GM18507 (cell line): Measurements from ENCODE around the gene LIN52.
"Not testable (repeated sequence)": the region's sequence is repeated elsewhere in the genome, so short reads cannot be mapped to it uniquely, and the experiment has no call there.

Experiments used
- DNase-seq: peaks from one replicate; pipeline ENCODE4 v3.0.0; 2011; ENCODE audit warnings: low read depth; ENCODE audit not compliant: insufficient read length; ENCODE audit errors: extremely low spot score
- FAIRE-seq: peaks from 2 replicates; lab custom pipeline; 2011; peaks lifted over from hg19 to GRCh38; lab: Jason Lieb, UNC

The LIN52 gene

GRCh38 chr14:74089251-74090020, 4.7 kb downstream of the LIN52 start:
- no peak for DNase-seq
- FAIRE-seq: no peak

DNA sequence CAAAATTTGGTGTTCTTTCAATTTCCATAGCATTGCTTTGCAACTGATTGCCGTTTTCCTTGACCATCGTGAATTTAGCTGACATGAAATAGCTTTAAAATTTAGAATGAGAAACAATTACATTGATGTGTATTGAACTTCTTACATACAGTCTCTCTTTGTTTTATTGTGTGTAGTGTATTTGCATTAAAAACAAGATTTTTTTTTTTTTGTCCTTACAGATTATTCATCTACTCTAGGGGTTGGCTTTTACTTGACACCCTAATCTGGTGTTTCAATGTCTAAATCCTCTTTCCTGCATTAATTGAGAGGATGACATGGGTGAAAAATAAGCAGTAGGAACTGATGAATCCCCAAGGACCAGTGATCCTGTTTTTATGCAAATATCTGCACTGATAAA, 20.6 kb downstream of the LIN52 start:
- FAIRE-seq: no peak
- no peak for DNase-seq

- no peak for DNase-seq
- no peak for FAIRE-seq
Observed at GRCh38 chr14:74109369-74109768, 24.6 kb downstream of the LIN52 start.

DNA sequence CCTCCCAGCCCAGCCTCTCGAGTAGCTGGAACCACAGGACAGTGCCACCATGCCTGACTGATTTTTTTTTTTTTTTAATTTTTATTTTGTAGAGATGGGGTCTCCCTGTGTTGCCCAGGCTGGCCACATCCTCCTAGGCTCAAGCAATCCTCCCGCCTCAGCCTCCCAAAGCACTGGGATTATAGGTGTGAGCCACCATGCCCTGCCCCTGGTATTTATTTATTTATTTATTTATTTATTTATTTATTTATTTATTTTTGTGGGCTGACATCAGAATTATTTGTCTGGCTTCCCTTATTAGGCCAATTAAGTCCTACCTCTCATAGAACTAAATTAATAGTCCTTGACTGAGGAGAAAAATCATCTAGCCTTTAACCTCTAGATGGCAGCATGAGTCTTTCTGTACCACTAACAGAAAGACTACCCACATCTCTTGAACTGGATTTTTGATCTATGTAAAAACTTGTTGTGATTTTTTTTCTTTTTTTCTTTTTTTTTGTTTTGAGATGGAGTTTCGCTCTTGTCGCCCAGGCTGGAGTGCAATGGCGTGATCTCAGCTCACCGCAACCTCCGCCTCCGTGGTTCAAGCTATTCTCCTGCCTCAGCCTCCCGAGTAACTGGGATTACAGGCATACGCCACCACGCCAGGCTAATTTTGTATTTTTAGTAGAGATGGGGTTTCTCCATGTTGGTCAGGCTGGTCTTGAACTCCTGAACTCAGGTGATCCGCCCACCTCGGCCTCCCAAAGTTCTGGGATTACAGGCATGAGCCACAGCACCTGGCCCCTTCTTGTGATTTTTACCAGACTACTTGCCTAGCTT, 26.9 kb downstream of the LIN52 start:
- FAIRE-seq: peak; percentile 65

DNA sequence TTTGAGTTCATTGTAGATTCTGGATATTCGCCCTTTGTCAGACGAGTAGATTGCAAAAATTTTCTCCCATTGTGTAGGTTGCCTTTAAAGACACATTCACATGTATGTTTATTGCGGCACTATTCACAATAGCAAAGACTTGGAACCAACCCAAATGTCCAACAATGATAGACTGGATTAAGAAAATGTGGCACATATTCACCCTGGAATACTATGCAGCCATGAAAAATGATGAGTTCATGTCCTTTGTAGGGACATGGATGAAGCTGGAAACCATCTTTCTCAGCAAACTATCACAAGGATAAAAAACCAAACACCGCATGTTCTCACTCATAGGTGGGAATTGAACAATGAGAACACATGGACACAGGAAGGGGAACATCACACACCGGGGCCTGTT, 40.7 kb downstream of the LIN52 start:
- DNase-seq, FAIRE-seq: not testable (repeated sequence)

More for the DNA sequence above, 26.9 kb downstream of the LIN52 start:
- DNase-seq: peak; percentile 32

GRCh38 chr14:74126315-74127013, 41.7 kb downstream of the LIN52 start:
- FAIRE-seq: no peak
- DNase-seq: no peak

GRCh38 chr14:74127634-74128033, 42.9 kb downstream of the LIN52 start:
- FAIRE-seq: no peak
- DNase-seq: no peak

GRCh38 chr14:74133833-74134481, 49.2 kb downstream of the LIN52 start:
- FAIRE-seq: peak; percentile 88
- no peak for DNase-seq

DNA sequence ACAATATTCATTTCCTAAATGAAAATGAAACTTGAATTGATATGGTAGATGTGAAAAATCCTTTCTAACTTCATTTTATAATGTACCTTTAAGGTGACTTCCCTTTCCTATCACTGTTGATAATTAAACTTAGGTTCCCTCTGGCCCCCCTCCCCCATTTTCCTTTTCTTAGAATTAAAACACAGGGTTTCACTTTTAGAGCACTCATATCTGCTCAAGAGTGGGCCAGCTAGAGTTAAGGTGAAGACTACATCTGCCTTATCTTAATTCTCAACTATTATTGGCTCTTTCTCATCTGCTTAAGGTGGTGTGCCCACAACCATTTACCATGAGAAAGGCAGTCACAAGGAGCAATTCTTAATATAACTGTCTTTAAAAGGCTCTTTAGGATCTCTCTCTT, 49.7 kb downstream of the LIN52 start:
- DNase-seq: no peak
- no peak for FAIRE-seq

DNA sequence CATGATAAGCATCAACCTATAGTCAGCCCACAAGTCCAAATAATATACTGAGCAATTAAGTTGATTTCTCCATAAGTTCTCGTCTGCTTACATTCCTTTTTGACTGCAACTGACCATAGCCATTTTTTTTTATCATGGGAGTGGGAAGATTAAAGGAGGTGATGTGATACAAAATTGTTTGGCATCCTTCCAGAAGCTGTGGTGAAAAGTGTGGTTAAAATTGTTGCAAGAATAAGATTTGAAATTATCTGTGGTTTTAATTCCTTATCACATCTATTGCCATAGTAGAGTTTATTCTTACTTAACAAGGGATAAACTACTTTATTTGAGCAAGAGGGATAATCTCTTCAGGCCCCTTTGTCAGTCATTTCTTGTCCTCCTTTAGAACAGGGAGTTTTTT, 50.7 kb downstream of the LIN52 start:
- DNase-seq (no peak), FAIRE-seq (peak; percentile 58)

DNA sequence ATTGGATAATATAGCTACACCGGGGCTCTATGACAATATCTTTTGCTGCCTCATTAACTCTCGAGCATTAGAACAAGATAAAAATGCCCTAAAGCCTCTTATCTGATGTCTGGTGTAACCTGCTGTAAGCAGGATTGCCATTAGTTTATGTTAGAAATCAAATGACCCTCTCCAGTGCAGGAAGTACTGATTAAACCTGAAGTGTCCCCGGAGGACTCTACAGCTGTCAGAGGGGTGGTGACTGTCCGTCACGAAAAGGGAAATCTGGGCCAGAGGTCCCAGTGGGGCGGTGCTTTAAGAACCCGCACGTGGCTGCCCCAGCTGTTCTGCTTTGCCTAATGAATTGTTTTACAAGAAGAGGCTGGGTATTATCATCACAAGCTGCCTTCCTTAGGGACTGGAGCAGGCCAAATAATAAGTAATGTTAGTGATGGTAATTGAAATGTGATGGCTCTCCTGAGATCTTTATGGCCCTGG, 55.7 kb downstream of the LIN52 start:
- DNase-seq: no peak
- peak; percentile 78 for FAIRE-seq

DNA sequence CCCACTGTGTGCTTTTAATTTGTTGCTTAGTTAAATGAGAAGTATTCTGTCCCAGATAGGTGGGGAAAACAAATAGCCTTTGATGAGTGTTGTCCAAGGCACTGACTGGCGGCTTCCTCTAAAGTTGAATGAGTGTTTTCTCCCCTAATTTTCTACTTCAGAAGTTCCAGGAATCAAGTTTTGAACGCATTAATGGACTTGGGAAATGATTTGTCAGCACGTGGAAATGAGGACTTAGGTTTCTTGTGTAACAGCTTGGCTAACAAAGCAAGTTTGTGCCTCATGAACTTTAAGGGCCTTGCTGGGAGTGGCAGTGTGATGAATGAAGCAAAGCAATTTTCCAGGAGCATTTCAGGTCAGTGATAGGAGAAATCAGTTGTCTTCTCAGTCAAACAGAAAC, 56.9 kb downstream of the LIN52 start:
- no peak for FAIRE-seq
- no peak for DNase-seq

DNA sequence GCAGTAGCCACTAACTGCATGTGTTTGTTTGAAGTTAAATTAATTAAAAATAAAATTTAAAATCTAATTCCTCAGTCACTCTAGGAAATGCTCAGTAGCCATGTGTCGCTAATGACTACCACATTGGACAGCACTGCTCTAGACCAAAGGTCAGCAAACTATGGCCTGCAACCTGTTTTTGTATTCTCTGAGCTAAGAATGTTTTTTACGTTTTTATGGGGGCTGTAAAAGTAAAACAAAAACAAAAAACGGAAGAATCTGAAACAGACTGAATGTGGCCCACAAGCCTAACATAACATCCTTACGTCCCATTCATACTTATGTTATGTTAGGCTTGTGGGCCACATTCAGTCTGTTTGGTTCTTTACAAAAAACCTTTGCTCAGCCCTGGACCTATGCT, 57.8 kb downstream of the LIN52 start:
- FAIRE-seq (no peak), DNase-seq (no peak)

DNA sequence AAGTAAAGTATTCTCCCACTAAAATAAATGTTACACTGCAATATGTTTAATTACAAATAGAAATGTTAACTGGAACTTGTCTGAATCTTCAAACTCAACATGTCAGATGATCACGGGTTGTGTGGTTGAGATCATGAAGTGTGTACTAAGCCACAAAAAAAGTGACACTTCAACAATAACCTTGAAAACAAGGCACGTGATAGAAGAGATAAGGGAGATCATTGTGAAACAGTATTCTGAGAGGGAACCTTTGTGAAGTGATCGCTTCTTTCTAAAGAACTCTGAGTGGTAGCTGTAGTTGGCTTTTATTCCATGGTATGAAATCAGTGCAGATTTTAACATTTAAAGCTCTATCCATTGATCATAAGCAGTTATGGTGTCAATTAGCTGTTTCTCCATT, 60.0 kb downstream of the LIN52 start:
- DNase-seq (no peak), FAIRE-seq (no peak)

- DNase-seq (no peak), FAIRE-seq (peak; percentile 50)
Observed at GRCh38 chr14:74147571-74147970, 62.8 kb downstream of the LIN52 start.

DNA sequence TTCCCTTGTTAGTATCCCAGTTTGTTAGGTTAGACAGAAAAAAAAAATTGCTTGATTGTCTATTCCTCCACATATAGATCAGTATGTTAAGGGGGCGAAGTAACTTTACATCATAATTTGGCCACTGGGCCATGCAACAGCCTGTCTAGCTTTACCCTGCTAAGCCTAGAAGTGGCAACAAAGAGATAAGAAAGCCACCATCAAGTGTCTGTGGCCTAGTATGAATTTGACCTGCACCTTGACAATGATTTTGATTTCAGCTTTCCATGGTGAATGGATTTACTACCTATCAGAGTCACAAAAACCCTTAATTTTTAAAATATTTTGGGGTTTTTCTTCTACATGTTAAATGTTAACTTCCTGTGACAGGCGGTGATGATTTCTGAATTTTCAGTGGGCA, 63.9 kb downstream of the LIN52 start:
- DNase-seq (no peak), FAIRE-seq (no peak)

GRCh38 chr14:74155287-74155686, 70.5 kb downstream of the LIN52 start:
- DNase-seq (no peak), FAIRE-seq (no peak)

- FAIRE-seq: no peak
Observed at GRCh38 chr14:74155749-74156148, 71.0 kb downstream of the LIN52 start.

DNA sequence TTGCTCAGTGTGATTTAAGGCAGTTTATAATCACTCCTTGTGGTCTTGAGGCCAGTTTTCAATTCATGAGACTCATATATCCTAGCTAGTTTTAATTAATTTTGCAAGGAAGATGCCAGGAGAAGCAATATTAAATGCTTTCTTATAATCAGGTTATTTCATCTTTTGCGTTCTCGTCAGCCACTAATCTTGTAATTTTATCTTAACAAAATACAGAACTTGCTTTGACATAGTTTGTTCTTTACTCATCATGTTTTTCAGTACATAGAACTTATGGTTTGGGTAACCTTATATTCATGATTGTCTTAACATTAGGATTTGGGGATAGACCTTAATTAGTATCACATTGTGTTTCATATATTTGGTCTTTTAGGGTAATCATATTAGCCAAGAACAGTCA, 76.0 kb downstream of the LIN52 start:
- DNase-seq (no peak), FAIRE-seq (no peak)

More at GRCh38 chr14:74155749-74156148, 71.0 kb downstream of the LIN52 start:
- DNase-seq: no peak
